GM10266 (cell line): ENCODE results near the gene ZNF277.

Experiments
- DNase-seq: peaks from one replicate; pipeline ENCODE4 v3.0.0; 2012; ENCODE audit errors: extremely low spot score
- CTCF ChIP-seq: IDR thresholded peaks from 2 replicates; pipeline ENCODE4 v1.5.1; 2012; ENCODE audit warnings: mild to moderate bottlenecking, low read depth; ENCODE audit not compliant: control insufficient read depth, insufficient read depth; ENCODE audit errors: missing control alignments

Gene ZNF277

DNA sequence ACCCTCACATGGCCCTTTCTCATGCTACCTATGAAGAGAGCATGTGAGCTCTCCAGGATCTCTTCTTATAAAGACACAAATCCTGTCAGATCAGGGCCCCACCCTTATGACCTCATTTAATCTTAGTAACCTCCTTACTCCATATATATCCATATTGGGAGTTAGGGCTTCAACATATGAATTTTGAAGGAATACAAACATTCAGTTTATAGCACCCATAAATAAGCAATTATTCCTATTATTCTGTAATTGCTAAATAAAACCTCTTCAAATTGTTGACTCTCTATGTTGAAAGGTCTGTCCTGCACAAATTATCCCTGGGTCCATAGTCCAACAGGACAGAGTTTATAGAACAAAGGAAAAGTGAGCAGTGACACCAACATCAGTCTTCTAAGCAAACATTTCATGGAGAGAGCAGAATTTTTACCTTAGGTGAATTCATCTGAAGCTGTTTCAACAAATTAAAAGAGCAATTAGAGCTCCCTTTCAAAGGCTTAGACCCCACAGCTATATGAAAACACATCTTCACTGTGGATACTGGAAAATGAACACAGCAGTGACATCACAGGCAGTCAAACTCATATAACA, 12.5 kb upstream of the ZNF277 start:
- no peak for DNase-seq
- no peak for TF ChIP-seq CTCF

GRCh38 chr7:112195717-112196116, 10.8 kb upstream of the ZNF277 start:
- TF ChIP-seq CTCF, result no peak
- DNase-seq, result no peak

DNA sequence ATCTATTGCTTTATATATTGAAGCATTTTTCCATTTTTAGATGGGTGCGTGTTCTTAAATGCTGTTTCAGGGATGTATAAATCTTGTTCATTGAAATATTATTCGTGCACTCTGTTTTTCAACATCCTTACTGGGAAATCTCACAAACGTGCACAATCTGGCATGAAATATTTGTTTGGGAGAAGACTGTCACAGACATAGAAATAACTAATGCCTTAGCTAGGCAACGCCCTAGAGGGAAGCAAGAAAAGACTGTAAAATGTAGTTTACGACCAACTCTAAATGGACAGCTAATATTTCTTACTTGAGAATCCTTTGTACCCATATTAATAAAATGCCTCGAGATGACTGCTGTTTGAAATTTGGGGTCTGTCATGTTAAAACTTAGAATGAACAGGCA, 9.2 kb upstream of the ZNF277 start:
- no peak for DNase-seq
- TF ChIP-seq CTCF, result no peak

DNA sequence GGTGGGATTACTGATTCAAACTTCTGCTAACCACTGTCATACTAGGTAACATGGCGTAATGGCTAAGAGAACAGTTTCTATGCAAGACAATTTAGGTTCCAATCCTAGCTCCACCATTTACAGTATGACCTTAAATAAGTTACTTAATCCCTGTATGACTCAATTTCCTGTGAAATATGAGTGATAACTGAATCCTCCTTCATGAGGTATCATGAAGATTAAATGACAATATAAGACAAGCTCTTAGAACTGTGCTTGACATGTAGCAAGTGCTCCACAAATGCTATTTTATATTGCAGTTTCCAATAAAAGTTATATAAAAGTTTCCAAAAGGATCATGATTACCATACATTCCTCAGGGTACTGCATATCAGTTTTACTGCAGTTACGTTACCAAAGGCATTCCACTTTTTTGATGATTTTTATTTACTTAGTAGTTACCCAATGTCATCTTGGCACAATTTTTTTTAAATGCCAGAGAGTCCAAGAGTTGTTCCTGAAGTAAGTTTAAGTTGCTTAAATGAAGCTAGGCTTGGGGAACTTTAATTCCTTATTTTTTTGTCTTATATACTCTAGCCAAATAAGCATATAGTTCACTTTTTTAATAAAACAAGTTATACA, 7.3 kb upstream of the ZNF277 start:
- no peak for DNase-seq
- TF ChIP-seq CTCF, result no peak

DNA sequence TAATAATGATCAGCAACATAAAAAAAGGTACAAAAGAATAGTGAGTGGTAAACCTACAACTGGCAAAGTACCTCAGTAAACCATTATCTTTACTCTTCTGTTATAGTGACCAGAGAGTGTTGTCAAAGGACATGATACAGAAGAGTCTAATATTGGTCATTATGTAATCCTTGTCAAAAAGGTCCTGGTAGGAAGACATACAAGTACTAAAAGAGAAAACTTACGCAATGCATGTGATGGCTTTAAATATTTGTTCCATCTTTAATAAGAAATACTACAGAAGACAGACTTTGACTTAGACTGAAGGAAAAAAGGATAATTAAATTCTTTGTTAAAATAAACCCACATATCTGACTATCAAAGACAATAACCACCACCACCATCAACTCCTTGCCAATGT, 6.8 kb upstream of the ZNF277 start:
- no peak for DNase-seq
- TF ChIP-seq CTCF, result no peak

DNA sequence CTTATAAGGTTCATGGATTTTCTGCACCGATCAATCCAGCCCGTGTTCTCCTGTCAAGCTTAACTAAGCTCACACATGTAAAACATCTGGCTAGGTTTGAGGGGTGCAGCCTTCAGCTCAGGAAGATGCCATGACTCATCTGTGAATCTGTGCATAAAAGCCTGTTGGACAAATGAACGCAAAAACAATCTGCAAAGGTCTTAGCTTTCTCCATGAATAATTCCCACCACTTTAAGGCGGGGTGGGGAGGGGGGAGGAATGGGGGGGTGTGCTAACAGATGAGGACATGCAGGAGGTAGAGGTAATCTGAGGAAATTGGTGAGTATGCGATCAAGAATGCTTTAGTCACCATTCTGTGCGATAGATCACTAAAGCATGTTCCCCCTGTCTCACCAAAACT, 5.1 kb upstream of the ZNF277 start:
- no peak for DNase-seq
- TF ChIP-seq CTCF, result no peak

DNA sequence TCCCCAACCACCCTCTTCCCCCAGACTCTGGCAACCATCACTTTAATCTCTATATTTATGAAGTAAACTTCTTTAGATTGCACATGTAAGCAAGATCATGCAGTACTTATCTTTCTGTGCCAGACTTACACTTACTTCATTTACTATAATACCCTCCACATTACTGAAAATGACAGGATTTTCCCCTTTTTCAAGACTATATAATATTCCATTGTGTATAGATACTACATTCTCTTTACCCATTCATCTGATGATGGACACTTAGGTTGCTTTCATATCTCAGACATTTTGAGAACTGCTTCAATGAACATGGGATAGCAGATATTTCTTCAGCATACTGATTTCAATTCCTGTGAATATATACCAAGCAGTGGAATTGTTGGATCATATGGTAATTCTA, 4.7 kb upstream of the ZNF277 start:
- TF ChIP-seq CTCF, result no peak
- DNase-seq, result no peak
